Fibroblast of skin of back (primary cell): ENCODE results near the gene FGD5.

Experiments
- DNase-seq: peaks from one replicate; pipeline ENCODE4 v3.0.0-alpha.2; 2013

Gene FGD5

DNA sequence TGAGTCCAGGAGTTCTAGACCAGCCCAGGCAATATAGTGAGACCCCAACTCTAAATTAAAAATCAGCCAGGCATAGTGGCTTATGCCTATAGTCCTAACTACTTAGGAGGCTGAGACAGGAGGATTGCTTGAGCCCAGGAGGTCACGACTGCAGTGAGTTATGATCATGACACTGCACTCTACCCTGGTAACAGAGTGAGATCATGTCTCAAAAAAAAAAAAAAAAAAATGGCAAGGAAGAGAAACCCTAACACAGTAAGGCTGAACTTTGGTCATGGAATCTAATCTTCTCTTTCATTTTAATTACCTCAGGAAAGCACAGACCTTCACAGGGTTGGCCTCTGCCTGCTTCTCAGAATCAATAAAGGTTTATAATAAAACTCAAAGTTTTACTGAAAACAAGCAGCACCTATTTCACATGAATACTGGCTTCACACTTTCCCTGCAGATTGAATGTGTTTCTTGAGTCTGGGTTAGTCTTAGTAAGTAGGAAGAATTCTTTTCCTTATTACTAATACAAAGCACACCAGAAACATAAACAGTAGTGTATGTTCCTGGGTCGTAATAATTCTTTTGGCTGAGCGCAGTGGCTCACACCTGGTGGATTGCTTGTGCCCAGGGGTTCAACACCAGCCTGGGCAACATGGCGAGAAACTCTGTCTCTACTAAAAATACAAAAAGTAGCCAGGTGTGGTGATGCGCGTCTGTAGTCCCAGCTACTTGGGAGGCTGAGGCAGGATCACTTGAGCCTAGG lies 117.0 kb downstream of the FGD5 start:
- no peak for DNase-seq

DNA sequence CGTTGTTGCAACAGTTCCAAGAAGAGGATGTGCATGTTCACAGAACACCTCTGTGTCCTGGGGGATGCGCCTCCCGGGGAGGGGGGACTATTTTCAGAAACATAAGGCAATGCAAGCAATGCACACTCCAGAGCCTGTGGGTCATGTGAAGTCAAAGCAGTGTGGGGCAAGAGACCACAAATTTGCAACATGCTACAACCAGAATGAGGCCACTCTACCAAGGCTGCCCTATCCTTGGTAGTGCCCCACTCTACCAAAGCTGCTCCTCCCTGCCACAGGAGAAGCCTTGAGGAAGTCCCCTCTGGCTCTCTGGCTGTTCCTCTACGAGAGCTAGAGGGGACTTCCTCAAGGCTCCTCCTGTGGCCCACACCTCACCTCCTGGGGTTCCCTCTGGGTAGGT lies 120.2 kb downstream of the FGD5 start:
- DNase-seq = no peak

DNA sequence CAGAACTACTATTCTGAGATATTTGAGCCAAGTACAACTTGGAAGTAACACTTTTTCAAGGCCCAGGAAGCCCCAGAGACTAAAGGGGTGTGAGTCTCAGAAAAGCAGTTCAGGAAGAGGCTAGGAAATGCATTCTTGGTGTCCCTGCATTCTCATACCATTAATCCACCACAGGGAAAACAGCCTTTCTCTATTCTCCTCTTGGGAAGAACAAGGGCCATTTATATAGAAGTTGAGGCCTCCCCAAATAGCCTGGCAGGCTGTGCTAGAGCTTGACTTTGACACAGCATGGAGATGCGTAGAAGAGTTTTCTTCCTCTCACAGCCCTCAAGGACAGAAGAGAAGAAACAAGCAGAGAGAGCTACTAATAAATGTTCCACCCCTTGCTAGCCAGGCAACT lies 123.1 kb downstream of the FGD5 start:
- DNase-seq = no peak

DNA sequence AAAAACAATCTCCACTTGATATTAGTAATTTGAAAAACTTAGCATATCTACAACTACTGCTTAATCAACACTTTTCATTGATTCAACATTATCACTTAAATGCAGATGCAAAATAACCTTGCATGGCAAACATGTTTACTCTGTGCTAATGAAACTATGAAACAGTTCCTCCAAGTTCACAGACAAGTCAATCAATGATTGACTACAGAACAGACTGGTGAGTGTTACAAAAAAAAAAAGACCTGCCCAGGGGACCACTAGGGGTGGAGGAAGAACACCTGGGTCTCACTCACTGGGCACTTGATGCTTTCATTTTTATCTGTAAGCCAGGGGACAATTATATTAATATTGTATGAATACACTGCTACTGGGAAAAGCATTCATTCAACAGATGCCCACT lies 124.3 kb downstream of the FGD5 start:
- DNase-seq = no peak

DNA sequence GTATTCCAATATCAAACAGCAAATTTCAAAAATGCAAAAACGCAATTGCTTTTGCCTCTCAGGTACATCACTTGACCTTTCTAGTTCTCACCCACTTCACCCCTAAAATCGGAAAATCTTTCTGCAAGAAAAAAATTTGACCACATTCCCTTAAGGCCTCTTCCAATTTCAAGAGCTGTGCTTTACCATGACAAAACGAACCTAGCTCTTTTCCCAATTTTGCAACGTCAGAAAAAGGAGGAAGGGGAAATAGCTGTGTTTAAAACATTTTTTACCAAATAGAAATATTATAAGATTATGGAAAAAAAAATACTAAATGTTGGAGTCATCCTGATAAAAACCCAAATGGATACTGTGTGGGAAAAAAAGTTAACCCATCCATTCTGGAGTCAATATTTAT lies 127.5 kb downstream of the FGD5 start:
- DNase-seq = no peak

DNA sequence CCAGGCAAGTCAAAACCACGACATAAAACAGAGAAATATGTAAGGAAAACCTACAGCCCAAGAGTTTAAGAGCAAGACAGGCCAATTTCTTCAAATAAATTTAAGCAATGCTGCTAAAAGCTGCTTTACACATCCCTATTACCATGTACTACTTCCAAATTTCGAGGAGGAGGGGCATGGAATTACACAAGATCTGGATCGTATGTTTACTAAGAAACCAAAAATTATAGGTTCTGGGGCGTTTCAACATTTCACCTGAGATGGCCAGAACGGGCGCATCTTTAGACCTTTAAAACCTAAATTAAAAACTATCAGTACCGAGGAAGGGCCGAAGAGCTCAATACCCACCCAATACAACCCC lies 128.0 kb downstream of the FGD5 start:
- no peak for DNase-seq

DNA sequence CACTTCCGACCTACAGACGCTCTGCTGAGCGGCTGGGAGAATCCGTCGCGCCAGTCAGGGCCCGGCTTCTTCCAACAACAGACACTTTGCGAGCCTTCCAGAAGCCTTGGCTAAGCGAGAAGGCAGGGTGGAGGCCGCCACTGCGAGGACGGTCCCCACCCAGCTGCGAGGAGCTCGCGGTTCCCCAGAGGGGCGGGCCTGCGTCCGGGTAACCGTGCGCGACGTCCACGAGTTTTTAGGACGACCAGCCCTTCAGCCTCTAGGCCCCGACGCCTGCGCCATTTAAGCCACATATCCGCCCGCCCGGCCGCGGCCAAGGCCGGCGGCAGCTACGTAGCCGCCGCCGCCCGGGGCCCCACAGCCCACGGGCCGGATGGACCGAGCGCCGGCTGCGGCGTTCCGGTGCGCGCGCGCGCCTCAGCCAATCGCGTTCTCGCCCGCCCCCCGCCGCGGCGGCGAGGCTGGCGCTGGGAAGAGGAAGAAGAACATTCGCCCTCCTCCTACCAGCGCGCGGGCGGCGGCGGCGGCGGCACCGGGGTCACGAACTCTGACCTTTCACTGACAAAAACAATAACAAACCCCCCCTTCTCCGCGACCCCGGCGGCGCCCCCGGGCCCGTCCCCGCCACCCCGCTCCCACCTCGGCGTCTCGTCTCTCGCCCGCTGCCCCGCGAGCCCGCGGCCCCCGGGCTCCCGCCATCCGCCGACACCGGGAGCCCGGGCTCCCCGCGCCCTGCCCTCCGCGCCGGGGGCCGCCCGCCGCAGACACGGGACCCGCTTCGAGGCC lies 128.5 kb downstream of the FGD5 start, which contains the start of gene NR2C2:
TSS of gene NR2C2 (plus strand) at position 484 of the 786 bp plus-strand sequence. CDS start 56,332 bp downstream, outside the sequence.
- DNase-seq = peak; percentile 84

DNA sequence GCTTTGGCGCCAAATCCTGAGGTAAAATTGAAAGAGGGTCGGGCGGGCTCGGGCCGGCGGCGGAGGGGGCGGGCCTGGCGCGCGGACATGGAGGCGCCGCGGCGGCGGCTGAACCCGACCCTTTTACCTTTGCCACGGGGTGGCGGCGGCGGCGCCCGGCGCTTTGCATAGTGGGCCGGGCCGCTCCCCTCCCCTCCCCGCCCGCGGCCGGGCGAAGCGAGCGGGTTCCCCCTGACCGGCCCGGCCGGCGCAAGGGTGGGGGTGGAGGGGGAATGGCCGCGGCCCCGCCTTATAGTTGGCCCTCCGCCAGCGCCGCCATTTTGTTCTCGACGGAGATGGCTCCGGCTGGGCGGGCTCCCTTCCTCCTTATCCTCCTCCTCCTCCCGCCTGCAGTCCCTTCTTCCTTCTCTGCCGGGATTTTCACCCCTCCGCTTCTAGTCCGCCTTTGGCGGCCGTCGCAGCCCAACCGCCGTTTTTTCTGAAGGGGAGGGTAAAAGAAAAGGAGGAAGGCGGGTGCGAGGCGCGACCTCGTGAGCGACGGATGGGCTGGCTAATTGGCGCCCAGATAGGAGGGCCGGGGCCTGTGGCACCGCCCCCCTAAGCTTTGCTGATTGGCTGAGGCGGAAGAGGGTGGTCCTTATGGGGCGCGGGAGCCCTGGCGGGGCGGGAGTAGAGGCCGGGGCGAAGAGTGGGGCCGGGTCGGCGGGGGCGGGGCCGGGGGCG lies 129.3 kb downstream of the FGD5 start:
- peak; percentile 94 for DNase-seq

DNA sequence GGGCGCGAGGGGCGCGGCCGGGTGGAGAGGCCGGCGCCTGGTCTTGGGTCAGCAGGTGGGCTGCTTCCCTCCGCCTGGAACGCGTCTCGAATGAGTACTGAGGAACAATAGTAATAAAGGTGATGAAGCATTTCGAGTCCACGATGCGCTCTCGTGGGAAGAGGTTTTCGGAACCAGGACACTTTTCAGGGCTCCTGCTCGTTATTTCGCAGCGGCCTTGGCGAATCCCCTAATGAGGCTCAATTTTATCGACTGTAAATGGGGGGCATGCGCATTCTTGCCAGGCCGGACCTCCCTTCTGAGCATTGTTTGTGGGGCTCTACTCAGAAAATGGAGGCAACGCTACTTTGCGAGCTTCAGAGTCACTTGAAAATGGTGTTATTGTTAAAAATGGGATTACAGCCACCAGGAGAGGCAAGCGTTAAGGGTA lies 129.9 kb downstream of the FGD5 start:
- DNase-seq = no peak

DNA sequence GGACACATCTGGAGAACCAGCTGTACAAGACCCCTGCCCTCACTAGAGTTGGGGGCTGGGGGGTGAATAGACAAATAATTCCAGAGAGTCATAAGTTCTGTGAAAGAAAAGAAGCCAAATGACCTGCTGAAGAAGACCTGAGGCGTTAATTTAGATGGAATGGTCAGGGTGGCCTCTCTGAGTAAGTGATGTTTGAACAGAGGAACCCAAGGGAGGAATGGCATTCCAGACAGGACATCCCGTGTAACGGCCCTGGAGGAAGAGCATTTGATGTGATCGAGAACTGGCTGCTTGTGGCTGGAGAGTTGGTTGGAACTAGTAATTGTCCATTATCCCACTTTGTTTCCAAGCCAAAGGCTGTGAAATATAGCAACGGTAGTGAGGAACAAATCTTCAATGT lies 130.4 kb downstream of the FGD5 start:
- DNase-seq = no peak

DNA sequence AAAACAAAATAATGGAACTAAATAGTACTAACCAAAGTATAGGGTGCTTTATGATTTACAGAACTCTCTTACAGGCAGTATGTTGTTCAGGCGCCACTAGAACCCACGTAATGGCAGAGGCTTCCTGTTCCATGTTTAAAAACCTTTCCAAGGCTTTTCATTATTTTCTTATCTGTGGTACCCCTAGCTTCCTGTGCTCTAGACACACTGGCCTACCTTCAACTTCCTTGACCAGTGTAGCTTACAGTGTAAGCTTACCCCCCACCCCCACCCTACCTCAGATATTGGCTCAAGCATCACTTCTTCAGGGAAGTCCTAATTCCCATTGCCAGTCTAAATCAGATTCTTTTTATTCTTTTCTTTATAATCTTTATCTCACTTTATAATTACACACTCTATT lies 131.5 kb downstream of the FGD5 start:
- DNase-seq = no peak

DNA sequence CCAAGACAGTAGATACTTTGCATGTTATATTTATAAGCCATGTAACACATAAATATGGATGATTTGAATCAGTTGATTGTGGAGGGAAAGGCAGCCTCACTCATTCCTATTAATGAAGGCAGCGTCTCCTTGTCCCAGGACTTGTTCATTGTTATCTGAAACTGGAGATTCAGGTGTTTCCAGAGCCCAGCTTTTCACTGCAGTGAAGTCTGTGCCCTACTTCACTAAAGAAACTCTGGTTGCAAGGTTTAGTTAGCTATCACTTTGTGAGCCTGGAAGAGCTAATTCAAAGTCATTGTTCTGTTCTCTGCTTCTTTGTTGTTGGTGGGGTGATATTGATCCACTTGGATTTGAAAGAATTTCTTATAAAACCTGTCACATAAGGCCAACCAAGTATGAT lies 138.4 kb downstream of the FGD5 start:
- no peak for DNase-seq

DNA sequence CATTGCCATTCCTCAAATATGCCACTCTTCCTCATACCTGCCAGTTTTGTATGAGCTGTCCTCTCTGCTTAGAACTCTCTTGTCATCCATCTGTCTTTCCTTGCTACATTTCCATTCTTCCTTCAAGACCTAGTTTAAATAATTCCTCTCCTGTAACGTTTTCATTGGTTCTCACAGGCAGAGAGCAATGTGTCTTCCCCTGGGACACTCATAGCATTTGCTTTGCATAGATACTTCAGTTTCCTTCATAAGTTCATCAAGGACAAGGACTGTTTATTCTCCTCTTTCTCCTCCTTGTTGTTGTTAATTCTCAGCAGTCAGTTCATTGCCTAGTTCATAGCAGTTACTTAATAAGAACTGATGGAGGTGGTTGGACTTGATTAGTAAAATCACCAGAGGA lies 139.2 kb downstream of the FGD5 start:
- peak; percentile 30 for DNase-seq

DNA sequence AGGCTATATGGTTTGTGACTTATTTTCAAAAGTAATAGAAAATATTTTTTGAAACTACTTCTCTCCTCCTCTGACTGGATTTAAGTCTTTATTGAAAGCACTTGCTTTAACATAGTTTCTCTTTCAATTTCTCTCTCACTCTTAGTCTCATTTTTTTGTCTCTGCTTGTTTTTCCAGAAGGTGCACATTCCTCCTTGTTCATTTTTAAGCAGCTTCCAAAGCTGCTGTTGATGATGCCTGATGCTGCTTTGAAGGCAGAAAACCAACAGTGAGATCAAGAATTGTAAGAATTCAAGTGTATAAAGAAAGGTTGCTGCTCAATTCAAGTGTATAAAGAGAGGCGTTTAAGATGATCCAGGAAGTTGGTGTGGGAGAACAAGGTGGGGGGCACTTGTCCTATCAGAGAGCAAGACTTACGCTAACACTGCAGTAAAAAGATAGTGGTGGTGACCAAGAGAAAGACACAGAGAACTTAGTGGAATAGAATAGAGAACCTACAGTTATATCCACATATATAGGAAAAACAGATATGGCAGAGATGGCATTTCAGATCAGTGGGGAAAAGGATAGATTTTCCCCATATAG lies 140.7 kb downstream of the FGD5 start:
- no peak for DNase-seq

DNA sequence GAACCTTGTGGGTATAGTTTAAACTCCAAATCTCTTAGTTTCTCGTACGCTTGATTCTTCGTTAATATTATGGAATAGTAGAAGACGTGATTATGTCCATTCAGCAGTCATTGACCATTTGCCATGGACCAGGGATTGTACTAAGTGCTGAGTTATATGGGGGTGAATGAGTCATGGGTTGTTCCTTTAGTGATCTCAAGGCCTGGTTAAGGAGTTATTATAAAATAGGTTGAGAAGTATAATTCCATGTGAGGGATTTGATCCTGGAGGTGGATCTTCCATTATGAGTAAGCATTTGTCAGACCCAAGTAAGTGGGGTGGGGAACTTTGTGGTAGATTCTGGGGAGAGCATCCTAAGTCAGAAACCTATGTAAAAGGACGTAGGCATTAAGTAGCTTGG lies 144.0 kb downstream of the FGD5 start:
- peak; percentile 45 for DNase-seq

DNA sequence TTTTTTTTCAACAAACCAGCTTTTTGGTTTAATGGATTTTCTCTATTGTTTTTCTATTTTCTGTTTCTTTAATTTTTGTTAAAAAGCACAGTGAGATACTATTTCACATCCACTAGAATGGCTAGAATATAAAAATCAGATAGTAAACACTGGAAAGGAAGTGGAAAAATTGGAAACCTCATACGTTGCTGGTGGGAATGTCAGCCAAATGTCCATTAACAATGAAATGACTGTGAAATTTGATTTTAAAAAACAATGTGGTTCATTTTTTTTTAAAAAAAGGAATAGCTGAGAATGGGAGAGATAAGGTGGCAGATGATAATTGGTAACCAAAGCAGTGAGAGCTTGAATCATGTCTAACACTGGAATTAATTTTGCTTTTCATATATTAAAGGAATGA lies 148.5 kb downstream of the FGD5 start:
- DNase-seq = no peak

DNA sequence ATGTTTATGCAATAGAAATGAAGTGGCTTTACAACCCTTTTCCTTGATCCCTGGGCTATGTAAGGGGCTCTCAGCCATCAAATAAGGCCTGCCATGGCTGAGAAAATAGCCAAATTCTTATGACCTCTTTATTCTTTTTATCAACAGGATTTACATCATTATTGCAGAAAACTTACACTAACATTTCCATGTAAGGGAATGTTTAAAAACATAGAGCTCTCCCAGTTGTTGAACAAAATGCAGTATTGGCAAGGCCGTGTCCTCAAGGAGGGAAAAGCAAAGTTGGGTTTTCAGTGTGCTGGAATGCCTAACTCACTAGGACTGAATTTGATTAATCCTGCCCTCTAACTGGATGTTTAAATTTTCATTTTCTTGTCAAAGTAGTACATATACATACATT lies 150.9 kb downstream of the FGD5 start:
- DNase-seq = no peak

DNA sequence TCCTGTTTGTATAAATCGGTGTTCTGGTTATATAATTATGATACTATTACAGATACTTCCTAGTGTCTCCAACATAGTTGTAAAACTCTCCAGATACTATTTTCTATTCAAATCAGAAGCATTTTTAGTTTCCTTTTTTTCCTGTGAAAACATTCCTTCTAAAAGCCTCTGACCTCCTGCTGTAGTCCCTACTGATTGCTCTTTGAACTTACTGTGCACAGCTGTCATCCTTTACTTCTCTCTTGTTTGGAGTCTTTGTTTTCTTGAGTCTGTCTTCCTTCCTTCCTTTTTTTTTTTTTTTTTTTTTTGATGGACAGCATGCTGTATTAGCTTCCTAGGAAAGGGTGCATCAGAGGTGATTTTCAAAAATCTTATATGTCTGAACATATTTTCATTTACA lies 157.6 kb downstream of the FGD5 start:
- no peak for DNase-seq

DNA sequence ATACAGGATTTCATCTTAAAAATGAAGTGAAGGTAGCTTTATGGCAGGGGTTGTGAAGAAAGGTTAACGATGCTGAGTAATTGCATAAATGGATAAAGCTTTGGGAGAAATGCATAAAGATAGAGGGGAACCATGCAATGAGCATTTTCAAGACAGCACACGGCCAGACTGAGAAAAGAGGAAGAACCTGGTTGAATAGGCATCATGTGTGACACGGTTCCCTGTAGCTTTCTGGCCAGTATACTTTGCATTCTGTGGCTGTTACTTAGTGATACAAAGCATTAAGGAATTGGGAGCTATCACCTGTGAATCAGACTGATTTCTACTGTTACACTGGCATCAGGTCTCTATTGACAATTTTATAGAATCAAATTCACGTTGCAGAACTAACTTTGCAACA lies 161.9 kb downstream of the FGD5 start:
- no peak for DNase-seq
